NCI-H345 treated with DMSO at 0.1 percent for 48 hours (cell line): ENCODE data around the gene REXO5.
A peak's percentile ranks its signal among the peaks of the same experiment; 100 is the strongest.
"Not testable (repeated sequence)": the region's sequence is repeated elsewhere in the genome, so short reads cannot be mapped to it uniquely, and the experiment has no call there.

Experiments
- DNase-seq: peaks from one replicate; lab custom pipeline; 2025; ENCODE audit not compliant: unreplicated experiment; lab: John Stamatoyannopoulos, UW

The REXO5 gene

GRCh38 chr16:20806168-20807050 is at the start of gene REXO5, which contains the start of gene ERI2:
Gene REXO5 (plus strand): TSS chr16:20806527. CDS start chr16:20806954, 427 bp downstream.
Gene ERI2 (minus strand): TSS chr16:20806472. CDS start chr16:20806430, 42 bp downstream.
- peak; percentile 84 for DNase-seq

GRCh38 chr16:20760346-20760745 is 46.0 kb upstream of the REXO5 start:
- no peak for DNase-seq

GRCh38 chr16:20761175-20761574 is 45.2 kb upstream of the REXO5 start:
- DNase-seq = no peak

GRCh38 chr16:20762404-20763123 is 43.8 kb upstream of the REXO5 start:
- no peak for DNase-seq

- no peak for DNase-seq
Observed at GRCh38 chr16:20763461-20764232, 42.7 kb upstream of the REXO5 start, which contains the start of gene ACSM3. Gene ACSM3 (plus strand): TSS chr16:20764014. CDS start chr16:20770035, 6,021 bp downstream.

- not testable (repeated sequence) for DNase-seq
Observed at GRCh38 chr16:20764448-20764847, 41.9 kb upstream of the REXO5 start.

DNA sequence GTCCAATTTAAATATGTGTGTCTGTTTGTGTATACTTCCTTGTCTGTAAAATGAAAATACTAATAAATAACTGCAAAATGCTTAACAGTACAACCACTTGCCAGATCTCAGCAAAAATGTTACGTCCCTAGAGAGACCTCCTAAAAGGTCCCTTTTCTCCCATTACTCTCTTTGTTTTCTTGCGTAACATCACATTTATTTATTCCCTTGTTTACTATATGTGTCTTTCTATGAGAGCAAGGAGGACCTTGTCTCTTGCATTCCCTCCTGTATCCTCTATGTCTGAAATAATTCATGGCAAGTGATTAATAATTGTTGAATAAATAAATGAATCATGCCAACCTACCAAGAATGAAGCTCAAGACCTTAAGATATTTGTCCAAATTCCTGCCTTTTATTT is 40.6 kb upstream of the REXO5 start:
- DNase-seq = no peak

GRCh38 chr16:20766294-20766693 is 40.0 kb upstream of the REXO5 start:
- no peak for DNase-seq

DNA sequence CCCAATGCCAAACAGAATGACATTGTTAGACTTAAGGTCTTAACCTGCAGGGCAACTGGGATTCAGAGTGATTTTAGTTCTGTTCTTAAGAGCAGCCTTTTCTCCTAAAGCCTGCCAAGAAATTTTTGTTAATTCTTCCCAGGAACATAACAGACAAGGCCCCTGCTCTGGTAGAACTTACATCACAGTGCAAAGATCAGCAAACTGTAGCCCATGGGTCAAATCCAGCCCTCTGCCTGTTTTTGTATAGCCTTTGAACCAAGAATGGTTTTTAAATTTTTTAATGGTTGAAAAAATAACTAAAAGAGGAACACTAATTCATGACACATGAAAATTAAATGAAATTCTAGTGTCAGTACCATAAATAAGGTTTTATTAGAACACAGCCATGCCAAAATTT is 38.8 kb upstream of the REXO5 start:
- no peak for DNase-seq

DNA sequence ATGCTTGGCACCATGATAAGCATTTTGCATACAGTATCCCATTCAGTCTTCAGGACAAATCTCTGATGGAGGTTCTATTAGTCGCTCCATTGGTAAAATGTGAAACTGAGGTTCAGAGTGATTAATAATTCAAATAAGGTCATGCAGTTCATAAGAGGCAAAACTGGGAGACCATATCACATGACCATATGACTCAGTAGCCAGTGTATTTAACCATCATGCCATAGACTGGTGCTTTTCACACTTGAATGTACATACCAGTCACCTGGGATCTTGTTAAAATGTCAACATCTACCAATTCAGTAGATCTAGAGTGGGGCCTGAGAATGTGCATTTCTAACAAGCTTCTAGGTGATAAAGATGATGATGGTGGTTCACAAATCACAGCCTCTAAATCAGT is 38.2 kb upstream of the REXO5 start:
- no peak for DNase-seq

- no peak for DNase-seq
Observed at GRCh38 chr16:20768818-20769217, 37.5 kb upstream of the REXO5 start.

- DNase-seq = no peak
Observed at GRCh38 chr16:20773679-20774078, 32.6 kb upstream of the REXO5 start.

GRCh38 chr16:20774703-20775362 is 31.5 kb upstream of the REXO5 start:
- DNase-seq = peak; percentile 16

GRCh38 chr16:20781697-20782096 is 24.6 kb upstream of the REXO5 start:
- DNase-seq = no peak

- DNase-seq = no peak
Observed at GRCh38 chr16:20782470-20782869, 23.9 kb upstream of the REXO5 start.

DNA sequence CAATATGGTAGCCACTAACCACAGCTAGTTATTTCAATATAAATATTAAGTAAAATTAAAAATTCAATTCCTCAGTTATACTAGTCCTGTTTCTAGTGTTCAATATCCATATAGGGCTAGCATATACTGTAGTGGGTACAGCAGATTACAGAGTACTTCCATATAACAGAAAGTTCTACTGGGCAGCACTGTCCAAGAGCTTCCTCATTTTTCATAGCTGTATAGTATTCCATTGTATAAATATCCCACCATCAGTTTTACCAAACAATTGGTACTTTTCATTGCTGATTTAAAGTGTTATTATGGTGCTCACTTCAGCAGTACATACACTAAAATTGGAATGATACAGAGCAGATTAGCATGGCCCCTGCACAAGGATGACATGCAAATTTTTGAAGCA is 22.1 kb upstream of the REXO5 start:
- DNase-seq = no peak

DNA sequence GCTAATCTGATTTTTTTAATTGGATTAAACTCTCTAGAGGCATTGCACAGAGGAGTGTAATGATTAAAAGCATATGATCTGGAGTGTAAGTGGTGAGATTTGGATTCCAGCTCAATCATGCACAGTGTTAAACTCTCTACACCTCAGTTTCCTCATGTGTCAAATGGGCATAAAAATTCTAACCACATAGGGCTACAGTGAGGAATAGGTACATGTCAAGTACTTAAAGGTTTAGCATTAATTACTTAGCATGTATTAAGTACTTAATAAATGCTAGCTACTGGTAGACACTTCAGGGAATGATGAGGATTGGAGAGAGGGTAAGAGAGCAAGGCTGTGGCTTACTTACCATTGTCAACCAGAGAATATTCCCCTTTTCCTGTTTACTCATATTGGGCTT is 17.2 kb upstream of the REXO5 start:
- no peak for DNase-seq

DNA sequence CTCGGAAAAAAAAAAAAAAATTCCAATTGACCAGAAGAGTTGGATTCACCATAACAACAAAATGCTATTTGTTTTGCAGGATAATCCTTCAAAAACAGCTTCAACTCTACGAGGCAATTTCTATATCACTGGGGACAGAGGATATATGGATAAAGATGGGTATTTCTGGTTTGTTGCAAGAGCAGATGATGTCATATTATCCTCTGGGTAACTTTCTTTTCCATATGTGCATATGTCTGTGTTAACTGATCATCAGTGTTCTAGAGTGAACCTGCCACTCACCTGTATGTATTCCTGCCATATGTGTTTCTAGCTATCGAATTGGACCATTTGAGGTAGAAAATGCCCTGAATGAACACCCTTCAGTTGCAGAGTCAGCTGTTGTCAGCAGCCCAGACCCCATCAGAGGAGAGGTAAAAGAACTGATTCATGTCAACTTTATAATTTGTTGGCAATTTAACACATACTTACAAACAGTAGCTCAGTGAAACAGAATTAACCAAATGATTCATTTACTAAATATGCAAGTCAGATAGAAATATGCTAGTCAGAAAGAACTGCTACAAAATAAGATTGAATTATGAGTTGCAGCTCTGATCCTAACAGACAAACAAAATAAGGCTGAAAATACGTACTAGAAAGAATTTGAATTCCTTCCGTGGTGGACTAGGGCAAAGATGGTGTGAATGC is 14.3 kb upstream of the REXO5 start:
- DNase-seq = no peak

- DNase-seq = no peak
Observed at GRCh38 chr16:20798364-20798763, 8.0 kb upstream of the REXO5 start.

GRCh38 chr16:20799599-20799998 is 6.7 kb upstream of the REXO5 start:
- DNase-seq = no peak
